Liver (tissue), 9 donors: ENCODE results near the gene EIF4G1. TPM values are rescaled to one million over a fixed set of nuclear protein-coding genes. Genes with fewer than 3 reads are reported as not detected.

Experiments
- DNase-seq: peaks from one replicate; pipeline ENCODE4 v3.0.0-alpha.2; 2017; ENCODE audit warnings: low spot score
- H3K27ac ChIP-seq, 2 donors: one replicate each; pipeline ENCODE4 v1.7.0; 2013; ENCODE audit warnings: inconsistent platforms in 2 of 2, low read length in 2 of 2, control low read depth in 1 of 2, low read depth in 1 of 2, mild to moderate bottlenecking in 1 of 2
- H3K27me3 ChIP-seq, 4 donors: one replicate each; pipeline versions ENCODE4 v1.6.1 to v1.7.0; 2013; ENCODE audit warnings: low read length in 3 of 4, inconsistent platforms in 1 of 4, mild to moderate bottlenecking in 1 of 4, moderate library complexity in 1 of 4; ENCODE audit not compliant: control insufficient read depth in 4 of 4, insufficient read depth in 4 of 4
- H3K36me3 ChIP-seq, 4 donors: one replicate each; pipeline versions ENCODE4 v1.6.1 to v1.7.0; 2013; ENCODE audit warnings: low read length in 3 of 4, mild to moderate bottlenecking in 3 of 4, low read depth in 1 of 4, moderate library complexity in 1 of 4; ENCODE audit not compliant: control insufficient read depth in 4 of 4, insufficient read depth in 3 of 4
- H3K4me1 ChIP-seq, 4 donors: one replicate each; pipeline versions ENCODE4 v1.6.1 to v1.7.0; 2013; ENCODE audit warnings: low read length in 3 of 4, mild to moderate bottlenecking in 3 of 4, moderate library complexity in 1 of 4; ENCODE audit not compliant: control insufficient read depth in 4 of 4, insufficient read depth in 4 of 4
- H3K4me3 ChIP-seq, 3 donors: one replicate each; pipeline versions ENCODE4 v1.6.1 to v1.7.0; 2013; ENCODE audit warnings: low read length in 3 of 3, control low read depth in 1 of 3, low read depth in 1 of 3, mild to moderate bottlenecking in 1 of 3
- H3K9ac ChIP-seq, 2 donors: one replicate each; pipeline ENCODE4 v1.7.0; 2013; ENCODE audit warnings: low read length in 2 of 2, mild to moderate bottlenecking in 2 of 2, moderate library complexity in 2 of 2, control low read depth in 1 of 2, low read depth in 1 of 2
- H3K9me3 ChIP-seq, 4 donors: one replicate each; pipeline versions ENCODE4 v1.6.1 to v1.7.0; 2013; ENCODE audit warnings: low read length in 3 of 4; ENCODE audit not compliant: control insufficient read depth in 4 of 4
- ATF3 ChIP-seq: IDR thresholded peaks from 2 replicates; pipeline ENCODE4 v1.6.1; 2016; ENCODE audit warnings: antibody characterized with exemption
- CTCF ChIP-seq: fragments of 150-350 bp; IDR thresholded peaks from 2 replicates; pipeline ENCODE4 v1.5.1; 2017; ENCODE audit warnings: improper control_type of control experiment, low read depth, low read length; ENCODE audit not compliant: missing input control
- EGR1 ChIP-seq, 2 donors: IDR thresholded peaks; 2 replicates each; pipeline ENCODE4 v1.6.1; 2016 to 2018; ENCODE audit warnings: antibody characterized with exemption in 2 of 2, low read depth in 2 of 2
- FOXA1 ChIP-seq: IDR thresholded peaks from 2 replicates; pipeline ENCODE4 v1.6.1; 2016; ENCODE audit warnings: antibody characterized with exemption
- FOXA2 ChIP-seq: IDR thresholded peaks from 2 replicates; pipeline ENCODE4 v1.6.1; 2016; ENCODE audit warnings: antibody characterized with exemption
- GABPA ChIP-seq, 2 donors: IDR thresholded peaks in 1 of 2; conservative IDR thresholded peaks in 1 of 2; 2 replicates each; pipeline ENCODE4 v1.6.1; 2016; ENCODE audit warnings: antibody characterized with exemption in 2 of 2, mild to moderate bottlenecking in 1 of 2, moderate library complexity in 1 of 2
- HNF4A ChIP-seq, 2 donors: conservative IDR thresholded peaks; 2 replicates each; pipeline ENCODE4 v1.6.1; 2016; ENCODE audit warnings: antibody characterized with exemption in 2 of 2, mild to moderate bottlenecking in 2 of 2
- HNF4G ChIP-seq: IDR thresholded peaks from 2 replicates; pipeline ENCODE4 v1.6.1; 2016; ENCODE audit warnings: antibody characterized with exemption
- JUND ChIP-seq, 2 donors: IDR thresholded peaks; 2 replicates each; pipeline ENCODE4 v1.6.1; 2016; ENCODE audit warnings: antibody characterized with exemption in 2 of 2
- MAX ChIP-seq: IDR thresholded peaks from 2 replicates; pipeline ENCODE4 v1.6.1; 2016; ENCODE audit warnings: antibody characterized with exemption
- NR2F2 ChIP-seq: IDR thresholded peaks from 2 replicates; pipeline ENCODE4 v1.6.1; 2016; ENCODE audit warnings: antibody characterized with exemption
- RAD21 ChIP-seq, 2 donors: IDR thresholded peaks; 2 replicates each; pipeline ENCODE4 v1.6.1; 2016; ENCODE audit warnings: antibody characterized with exemption in 2 of 2, mild to moderate bottlenecking in 2 of 2
- REST ChIP-seq: IDR thresholded peaks from 2 replicates; pipeline ENCODE4 v1.6.1; 2016; ENCODE audit warnings: antibody characterized with exemption, mild to moderate bottlenecking
- RXRA ChIP-seq, 2 donors: IDR thresholded peaks; 2 replicates each; pipeline ENCODE4 v1.6.1; 2017 to 2018; ENCODE audit warnings: antibody characterized with exemption in 2 of 2, mild to moderate bottlenecking in 1 of 2
- SP1 ChIP-seq: IDR thresholded peaks from 2 replicates; pipeline ENCODE4 v1.6.1; 2018; ENCODE audit warnings: antibody characterized with exemption, mild to moderate bottlenecking
- TAF1 ChIP-seq: conservative IDR thresholded peaks from 2 replicates; pipeline ENCODE4 v1.6.1; 2016; ENCODE audit warnings: antibody characterized with exemption, mild to moderate bottlenecking
- YY1 ChIP-seq: IDR thresholded peaks from 2 replicates; pipeline ENCODE4 v1.6.1; 2016; ENCODE audit warnings: antibody characterized with exemption, mild to moderate bottlenecking
- ZBTB33 ChIP-seq: IDR thresholded peaks from 2 replicates; pipeline ENCODE4 v1.6.1; 2016; ENCODE audit warnings: antibody characterized with exemption
- WGBS: extraction: QIAGEN DNeasy Blood & Tissue Kit; methylation state at CpG from one replicate; pipeline ENCODE4 v1.1.7; 2013; 5-methylcytosine and 5-hydroxymethylcytosine counted together
- polyA plus RNA-seq, 2 donors: library from polyadenylated mRNA; stranded (reverse) in 1 of 2; unstranded in 1 of 2; fragments of 200-250 nt in 1 of 2; fragments of >200 nt in 1 of 2; fragmentation: Nextera tagmentation in 1 of 2; extraction: Ambion mirVana in 1 of 2; gene quantifications; one replicate each; pipeline versions ENCODE4 v1.2.1 to v1.2.3, GENCODE V29; 2013 to 2015
- total RNA-seq, 2 donors: library from RNA; depleted of rRNA; stranded (reverse); fragments of >200 nt; gene quantifications; one replicate each; pipeline ENCODE4 v1.2.3, GENCODE V29; 2014
- donor health status: healthy.
- donor health status: healthy.
- donor health status: healthy.
- donor health status: healthy.
- donor health status: healthy.

EIF4G1 gene
- total and polyA plus RNA-seq, 4 donors = 140 to 329 (median 207) TPM

- H3K27ac ChIP-seq = no peak overlapping the region
- no peaks in the 10 kb centered on the region for H3K9me3 ChIP-seq
- H3K27me3 ChIP-seq = no peaks in the 10 kb centered on the region
- TF ChIP-seq ATF3 (no peak), FOXA2 (no peak), NR2F2 (no peak), YY1 (no peak), JUND (IDR thresholded peaks at IDR 0.05) (no peak), SP1 (no peak), HNF4A (conservative IDR thresholded peaks at IDR 0.05) (no peak), RAD21 (IDR thresholded peaks at IDR 0.05) (no peak), HNF4G (no peak), FOXA1 (no peak), EGR1 (IDR thresholded peaks at IDR 0.05; ENCODE audit: low read depth in 2 of 2) (no peak), CTCF (no peak), TAF1 (no peak), ZBTB33 (no peak), RXRA (IDR thresholded peaks at IDR 0.05) (no peak), MAX (no peak), GABPA (IDR thresholded peaks at IDR 0.05 in 1 of 2, conservative IDR thresholded peaks at IDR 0.05 in 1 of 2) (no peak), REST (no peak)
- no peak for DNase-seq
- H3K36me3 ChIP-seq = no peaks in the 10 kb centered on the region
- H3K4me1 ChIP-seq = peaks cover 0 to 17% (median 10%) of the 10 kb centered on the region in 4 donors
- no peak overlapping the region for H3K9ac ChIP-seq
- 97% methylated on average over 12 of the region's 12 CpGs for WGBS
- H3K4me3 ChIP-seq = no peak overlapping the region
Observed at GRCh38 chr3:184358124-184358767, 43.8 kb downstream of the EIF4G1 start.
